MM.1S (cell line): ENCODE results near the gene BCAR1.
"Not testable (repeated sequence)": the region's sequence is repeated elsewhere in the genome, so short reads cannot be mapped to it uniquely, and the experiment has no call there.

Experiments used
- EZH2 ChIP-seq: fragments of 300-600 bp; sonication (generic); optimal IDR thresholded peaks from 2 replicates; pipeline ENCODE3; 2017; ENCODE audit warnings: low read depth, mild to moderate bottlenecking, antibody characterized with exemption, low read length, mixed read lengths
- EZH2phosphoT487 ChIP-seq: fragments of 300-600 bp; sonication (generic); IDR thresholded peaks from 2 replicates; pipeline ENCODE4 v1.6.1; 2018; ENCODE audit warnings: antibody characterized with exemption, low read length
- TF ChIP-seq, protein P1 (sequence below): fragments of 300-600 bp; sonication (generic); IDR thresholded peaks from 2 replicates; pipeline ENCODE4 v1.5.1; 2016; ENCODE audit warnings: antibody characterized with exemption, low read length, mixed read lengths

DNA sequence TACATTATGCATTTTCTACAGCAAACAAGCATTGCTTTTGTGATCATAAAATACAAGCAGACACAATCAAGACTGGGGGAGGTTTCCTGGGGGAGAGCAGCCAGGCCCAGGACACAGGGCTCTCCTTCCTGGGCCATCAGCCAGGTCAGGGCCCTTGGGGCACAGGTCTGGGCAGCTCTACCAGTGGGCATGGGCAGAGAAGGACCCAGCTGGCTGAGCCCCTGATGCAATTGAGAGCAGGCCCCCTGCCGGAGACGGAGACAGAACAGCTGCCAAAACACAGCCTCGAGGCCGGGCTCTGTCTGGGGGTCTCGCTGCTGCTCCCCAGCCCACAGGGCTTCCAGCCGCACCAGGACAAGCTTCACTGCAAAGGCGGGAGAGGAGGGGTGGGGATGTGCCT, 10.8 kb downstream of the BCAR1 start:
- TF ChIP-seq, protein P1, sequence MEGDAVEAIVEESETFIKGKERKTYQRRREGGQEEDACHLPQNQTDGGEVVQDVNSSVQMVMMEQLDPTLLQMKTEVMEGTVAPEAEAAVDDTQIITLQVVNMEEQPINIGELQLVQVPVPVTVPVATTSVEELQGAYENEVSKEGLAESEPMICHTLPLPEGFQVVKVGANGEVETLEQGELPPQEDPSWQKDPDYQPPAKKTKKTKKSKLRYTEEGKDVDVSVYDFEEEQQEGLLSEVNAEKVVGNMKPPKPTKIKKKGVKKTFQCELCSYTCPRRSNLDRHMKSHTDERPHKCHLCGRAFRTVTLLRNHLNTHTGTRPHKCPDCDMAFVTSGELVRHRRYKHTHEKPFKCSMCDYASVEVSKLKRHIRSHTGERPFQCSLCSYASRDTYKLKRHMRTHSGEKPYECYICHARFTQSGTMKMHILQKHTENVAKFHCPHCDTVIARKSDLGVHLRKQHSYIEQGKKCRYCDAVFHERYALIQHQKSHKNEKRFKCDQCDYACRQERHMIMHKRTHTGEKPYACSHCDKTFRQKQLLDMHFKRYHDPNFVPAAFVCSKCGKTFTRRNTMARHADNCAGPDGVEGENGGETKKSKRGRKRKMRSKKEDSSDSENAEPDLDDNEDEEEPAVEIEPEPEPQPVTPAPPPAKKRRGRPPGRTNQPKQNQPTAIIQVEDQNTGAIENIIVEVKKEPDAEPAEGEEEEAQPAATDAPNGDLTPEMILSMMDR = not testable (repeated sequence)
- not testable (repeated sequence) for TF ChIP-seq EZH2, EZH2phosphoT487
